ENCODE data around the gene RPGRIP1L.
"Not testable (repeated sequence)": the region's sequence is repeated elsewhere in the genome, so short reads cannot be mapped to it uniquely, and the experiment has no call there.

Gene RPGRIP1L

GRCh38 chr16:53713403-53714204 lies 9.9 kb upstream of the RPGRIP1L start:
- DNase-seq (ENCODE audit: low read depth in 3 of 3, low spot score in 1 of 3) = no peak

GRCh38 chr16:53712065-53712464 lies 8.4 kb upstream of the RPGRIP1L start:
- no peak for DNase-seq (ENCODE audit: low read depth in 3 of 3, low spot score in 1 of 3)

GRCh38 chr16:53711390-53711789 lies 7.7 kb upstream of the RPGRIP1L start:
- no peak for DNase-seq (ENCODE audit: low read depth in 3 of 3, low spot score in 1 of 3)

GRCh38 chr16:53708490-53708889 lies 4.8 kb upstream of the RPGRIP1L start:
- DNase-seq (ENCODE audit: low read depth in 3 of 3, low spot score in 1 of 3) = no peak

- no peak for DNase-seq (ENCODE audit: low read depth in 3 of 3, low spot score in 1 of 3)
Measured at GRCh38 chr16:53707671-53708070, 4.0 kb upstream of the RPGRIP1L start.

- DNase-seq (ENCODE audit: low read depth in 3 of 3, low spot score in 1 of 3) = no peak
Measured at GRCh38 chr16:53704445-53704813, 770 bp upstream of the RPGRIP1L start.

GRCh38 chr16:53698271-53698670 lies 5.4 kb downstream of the RPGRIP1L start:
- DNase-seq (ENCODE audit: low read depth in 3 of 3, low spot score in 1 of 3) = not testable (repeated sequence)

- no peak for DNase-seq (ENCODE audit: low read depth in 3 of 3, low spot score in 1 of 3)
Measured at GRCh38 chr16:53695070-53695469, 8.6 kb downstream of the RPGRIP1L start.

GRCh38 chr16:53693320-53693719 lies 10.3 kb downstream of the RPGRIP1L start:
- DNase-seq (ENCODE audit: low read depth in 3 of 3, low spot score in 1 of 3) = no peak

GRCh38 chr16:53692146-53692545 lies 11.5 kb downstream of the RPGRIP1L start:
- DNase-seq (ENCODE audit: low read depth in 3 of 3, low spot score in 1 of 3) = no peak

GRCh38 chr16:53690771-53691170 lies 12.9 kb downstream of the RPGRIP1L start:
- no peak for DNase-seq (ENCODE audit: low read depth in 3 of 3, low spot score in 1 of 3)

- no peak for DNase-seq (ENCODE audit: low read depth in 3 of 3, low spot score in 1 of 3)
Measured at GRCh38 chr16:53689636-53690035, 14.0 kb downstream of the RPGRIP1L start.

GRCh38 chr16:53686710-53687109 lies 16.9 kb downstream of the RPGRIP1L start:
- no peak for DNase-seq (ENCODE audit: low read depth in 3 of 3, low spot score in 1 of 3)

GRCh38 chr16:53685334-53685733 lies 18.3 kb downstream of the RPGRIP1L start:
- DNase-seq (ENCODE audit: low read depth in 3 of 3, low spot score in 1 of 3) = not testable (repeated sequence)

GRCh38 chr16:53681354-53681753 lies 22.3 kb downstream of the RPGRIP1L start:
- no peak for DNase-seq (ENCODE audit: low read depth in 3 of 3, low spot score in 1 of 3)

GRCh38 chr16:53680756-53681155 lies 22.9 kb downstream of the RPGRIP1L start:
- DNase-seq (ENCODE audit: low read depth in 3 of 3, low spot score in 1 of 3) = no peak

GRCh38 chr16:53678756-53679343 lies 24.8 kb downstream of the RPGRIP1L start:
- DNase-seq (ENCODE audit: low read depth in 3 of 3, low spot score in 1 of 3) = no peak

GRCh38 chr16:53678155-53678554 lies 25.5 kb downstream of the RPGRIP1L start:
- DNase-seq (ENCODE audit: low read depth in 3 of 3, low spot score in 1 of 3) = no peak

- no peak for DNase-seq (ENCODE audit: low read depth in 3 of 3, low spot score in 1 of 3)
Measured at GRCh38 chr16:53673189-53673588, 30.5 kb downstream of the RPGRIP1L start.

GRCh38 chr16:53672461-53672860 lies 31.2 kb downstream of the RPGRIP1L start:
- DNase-seq (ENCODE audit: low read depth in 3 of 3, low spot score in 1 of 3) = no peak

- no peak for DNase-seq (ENCODE audit: low read depth in 3 of 3, low spot score in 1 of 3)
Measured at GRCh38 chr16:53668869-53669268, 34.8 kb downstream of the RPGRIP1L start.

- no peak for DNase-seq (ENCODE audit: low read depth in 3 of 3, low spot score in 1 of 3)
Measured at GRCh38 chr16:53666786-53667415, 36.8 kb downstream of the RPGRIP1L start.
